HG02981 (cell line): ENCODE measurements around the gene VAMP4.

Source experiments
- ATAC-seq: cut with Tn5 transposase; IDR thresholded peaks from one replicate; pipeline ENCODE4 v1.9.1; 2021; ENCODE audit warnings: mild to moderate bottlenecking, moderate library complexity; ENCODE audit not compliant: unreplicated experiment

The VAMP4 gene

DNA sequence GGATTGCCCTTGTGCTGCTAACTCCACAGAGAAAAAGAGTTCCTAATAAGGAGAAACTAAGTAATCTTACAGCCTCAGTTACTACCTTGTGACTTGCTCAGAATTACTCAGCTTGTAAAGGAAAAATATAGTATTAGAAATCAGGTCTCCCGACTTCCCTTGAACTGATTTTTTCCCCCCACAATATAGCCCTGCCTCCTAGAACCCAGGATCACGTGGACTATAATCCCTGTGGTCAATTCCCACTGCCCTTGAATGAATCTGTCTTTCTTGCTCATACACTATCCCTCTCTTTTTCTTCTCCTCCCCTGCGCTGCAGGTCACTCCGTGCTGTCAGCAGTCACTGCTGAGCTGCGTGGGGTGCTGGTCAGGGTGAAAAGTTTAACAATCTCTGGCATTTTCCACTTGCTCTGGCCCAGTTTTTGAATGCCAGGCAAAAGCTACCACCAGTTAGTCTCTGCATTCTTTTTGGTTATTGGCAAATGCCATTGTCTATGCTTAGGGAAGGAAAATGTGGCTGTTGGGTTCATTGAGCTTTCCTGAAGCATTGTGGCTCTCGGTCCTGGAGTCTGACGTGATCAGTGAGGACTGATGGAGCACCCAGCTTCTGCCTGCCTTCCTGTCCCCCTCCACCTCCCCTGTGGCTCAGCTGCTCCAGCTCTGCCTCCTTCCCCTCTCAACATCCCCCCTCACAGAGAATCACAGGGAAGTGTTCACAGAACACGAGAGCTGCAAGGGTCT is 87.5 kb downstream of the VAMP4 start:
- no peak for ATAC-seq

DNA sequence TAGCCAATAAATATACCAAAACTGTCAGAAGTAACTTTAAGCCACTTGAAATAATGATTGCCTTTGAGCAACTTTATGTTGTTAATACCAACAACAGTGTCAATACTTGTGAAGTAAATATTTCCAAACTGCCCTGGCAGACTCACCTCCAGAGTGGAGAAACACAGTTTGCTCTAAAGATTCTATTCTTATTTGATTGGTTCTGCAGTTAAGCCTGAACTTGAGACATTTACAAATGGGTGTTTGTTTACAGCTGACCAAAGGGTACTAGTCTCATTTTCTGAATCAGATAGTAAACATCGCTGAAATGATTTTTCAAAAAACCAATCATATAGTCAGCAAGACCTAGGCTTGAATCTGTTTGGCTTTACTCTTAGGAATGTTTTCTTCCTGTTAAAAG is 88.1 kb downstream of the VAMP4 start:
- ATAC-seq, result no peak

- no peak for ATAC-seq
Measured at GRCh38 chr1:171652234-171652822, 89.5 kb downstream of the VAMP4 start, which contains the start of gene MYOC. MYOC (minus strand) TSS chr1:171652688; CDS start chr1:171652611, 77 bp downstream.
